HG03469 (cell line): ENCODE data around the gene OR51L1.
"Not testable (repeated sequence)": the region's sequence is repeated elsewhere in the genome, so short reads cannot be mapped to it uniquely, and the experiment has no call there.

ENCODE experiments used
- ATAC-seq: cut with Tn5 transposase; IDR thresholded peaks from one replicate; pipeline ENCODE4 v1.9.1; 2021; ENCODE audit warnings: mild to moderate bottlenecking, moderate library complexity, moderate number of reproducible peaks; ENCODE audit not compliant: unreplicated experiment

OR51L1 gene, protein sequence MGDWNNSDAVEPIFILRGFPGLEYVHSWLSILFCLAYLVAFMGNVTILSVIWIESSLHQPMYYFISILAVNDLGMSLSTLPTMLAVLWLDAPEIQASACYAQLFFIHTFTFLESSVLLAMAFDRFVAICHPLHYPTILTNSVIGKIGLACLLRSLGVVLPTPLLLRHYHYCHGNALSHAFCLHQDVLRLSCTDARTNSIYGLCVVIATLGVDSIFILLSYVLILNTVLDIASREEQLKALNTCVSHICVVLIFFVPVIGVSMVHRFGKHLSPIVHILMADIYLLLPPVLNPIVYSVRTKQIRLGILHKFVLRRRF

GRCh38 chr11:4994551-4994950, at the start of gene OR51L1:
TSS of gene OR51L1 (plus strand) at chr11:4994851. CDS start at chr11:4998983, 4,132 bp downstream.
- no peak for ATAC-seq

- ATAC-seq = no peak
Measured at GRCh38 chr11:4947505-4947904, 47.1 kb upstream of the OR51L1 start, which contains the start of gene OR51A4. TSS of gene OR51A4 (minus strand) at chr11:4947605. CDS start at chr11:4947100, 505 bp downstream.

DNA sequence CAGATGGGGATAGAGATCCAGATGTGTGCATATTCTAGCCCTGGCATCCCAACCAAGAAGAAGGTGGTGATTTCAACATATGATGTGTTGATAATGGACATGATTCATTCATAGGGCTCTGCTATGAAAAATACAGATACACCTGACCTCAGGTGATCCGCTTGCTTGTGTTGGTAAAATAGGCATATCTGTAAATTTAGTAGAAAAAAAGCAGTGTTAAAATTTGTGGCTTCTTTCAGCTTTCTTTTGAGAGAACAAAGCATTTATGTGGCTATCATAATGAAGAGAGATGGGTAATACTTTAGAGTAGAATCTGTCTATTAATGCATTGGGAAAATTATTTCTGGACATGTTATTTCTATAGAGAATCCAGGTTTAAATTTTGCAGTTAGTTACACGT, 39.0 kb upstream of the OR51L1 start, which contains the start of gene OR51A2:
Gene OR51A2, minus strand, starts transcription at position 101 of the 400 bp plus-strand sequence. Its CDS starts 0 bp downstream, at position 101.
- not testable (repeated sequence) for ATAC-seq

- ATAC-seq = no peak
Measured at GRCh38 chr11:4957396-4957795, 37.3 kb upstream of the OR51L1 start.

- ATAC-seq = no peak
Measured at GRCh38 chr11:4960877-4961276, 33.8 kb upstream of the OR51L1 start.

- ATAC-seq = no peak
Measured at GRCh38 chr11:4962816-4963215, 31.8 kb upstream of the OR51L1 start.

GRCh38 chr11:4975436-4975835, 19.2 kb upstream of the OR51L1 start:
- ATAC-seq = no peak

DNA sequence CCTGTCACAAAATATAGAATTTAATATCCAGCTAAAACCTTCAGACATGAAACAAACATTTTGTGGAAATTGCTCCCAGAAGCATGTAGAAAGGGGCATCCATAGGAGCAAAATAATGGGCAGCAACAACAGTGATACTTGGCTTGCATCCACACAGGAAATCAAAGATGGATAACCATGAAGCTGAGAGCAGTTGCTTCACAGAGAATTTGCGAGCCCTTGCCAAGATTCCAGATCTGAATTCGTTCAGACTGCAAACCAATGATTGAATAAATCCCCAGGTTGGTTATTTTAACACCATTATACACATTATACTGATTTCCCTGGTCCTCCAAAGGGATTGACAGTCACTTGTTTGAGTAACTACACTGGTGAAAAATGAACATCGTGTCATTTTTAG, 15.6 kb upstream of the OR51L1 start:
- no peak for ATAC-seq

DNA sequence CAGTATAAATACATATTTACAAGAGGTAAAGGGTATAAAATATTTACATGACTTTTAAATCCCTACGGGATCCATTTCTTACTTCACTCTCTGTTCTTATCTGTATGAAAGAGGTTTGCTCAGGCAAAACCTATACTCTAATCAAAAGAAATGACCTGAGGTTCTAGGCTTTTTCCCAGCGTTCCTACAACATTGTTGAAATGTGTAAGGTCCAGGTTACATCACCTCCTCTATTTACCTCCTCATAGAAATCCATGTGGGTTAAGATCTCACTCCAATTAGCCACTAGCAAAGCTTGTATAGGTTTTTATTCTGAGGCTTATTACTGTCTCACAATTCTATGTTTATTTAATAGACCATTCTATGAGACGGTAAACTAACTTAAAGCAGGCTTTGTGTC, 12.0 kb upstream of the OR51L1 start:
- no peak for ATAC-seq

- ATAC-seq = no peak
Measured at GRCh38 chr11:4983841-4984240, 10.8 kb upstream of the OR51L1 start.

- no peak for ATAC-seq
Measured at GRCh38 chr11:4991060-4991459, 3.6 kb upstream of the OR51L1 start.

DNA sequence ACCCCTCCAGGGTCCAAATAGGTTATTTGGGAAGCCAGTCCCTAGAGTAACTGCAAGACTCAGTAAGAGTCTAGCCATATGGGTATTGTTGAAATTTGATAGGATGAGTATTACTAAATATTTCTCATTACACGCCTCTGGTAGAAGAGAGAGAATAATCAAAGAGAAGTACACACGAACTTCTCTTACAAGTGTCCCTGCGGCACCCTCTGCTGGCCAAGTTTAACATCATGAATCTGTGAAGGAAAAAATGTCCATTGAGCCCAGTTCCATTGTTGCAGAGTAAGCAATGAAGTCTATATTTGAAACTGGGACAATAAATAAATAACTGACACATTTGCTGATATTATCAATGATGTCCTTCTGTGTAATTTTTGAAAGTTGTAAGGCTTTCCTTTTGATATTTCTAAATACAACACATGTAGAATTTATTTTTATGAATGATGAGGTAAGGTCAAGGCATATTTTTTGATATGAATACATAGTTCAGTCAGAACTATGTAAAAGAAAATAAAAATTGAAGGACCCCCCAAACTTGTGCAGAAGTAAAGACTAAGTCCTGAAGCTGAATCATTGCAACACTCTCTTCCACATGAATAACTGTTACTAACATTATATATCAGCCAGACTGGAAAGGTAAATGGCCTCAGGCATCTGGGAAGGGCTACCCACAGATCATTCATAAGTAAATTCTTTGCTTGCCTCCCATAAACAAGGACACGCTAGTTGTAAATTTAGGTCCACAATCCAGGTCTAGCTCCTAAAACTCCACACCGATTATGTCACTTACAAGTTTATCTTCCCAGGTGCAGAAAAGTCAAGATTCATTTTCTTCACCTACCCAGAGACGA, 10.0 kb downstream of the OR51L1 start:
- no peak for ATAC-seq

DNA sequence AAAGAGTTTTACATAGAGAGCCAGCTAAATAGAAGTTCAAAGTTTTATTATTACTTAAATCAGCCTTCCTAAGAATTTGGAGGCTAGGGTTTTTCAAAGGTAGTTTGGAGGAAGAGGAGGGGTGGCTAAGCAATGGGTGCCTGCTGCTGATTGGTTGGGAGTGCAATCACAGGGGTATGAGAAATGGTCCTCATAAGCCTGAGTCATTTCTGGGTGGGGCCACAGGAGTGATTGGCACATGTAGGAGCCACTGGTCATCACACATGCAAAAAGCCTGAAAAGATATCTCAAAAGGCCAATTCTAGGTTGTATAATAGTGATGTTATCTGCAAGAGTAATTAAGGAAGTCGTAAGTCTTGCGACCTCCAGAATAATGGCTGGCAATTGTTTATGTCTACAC, 12.9 kb downstream of the OR51L1 start:
- ATAC-seq = no peak

- ATAC-seq = no peak
Measured at GRCh38 chr11:5011254-5011653, 16.6 kb downstream of the OR51L1 start.

DNA sequence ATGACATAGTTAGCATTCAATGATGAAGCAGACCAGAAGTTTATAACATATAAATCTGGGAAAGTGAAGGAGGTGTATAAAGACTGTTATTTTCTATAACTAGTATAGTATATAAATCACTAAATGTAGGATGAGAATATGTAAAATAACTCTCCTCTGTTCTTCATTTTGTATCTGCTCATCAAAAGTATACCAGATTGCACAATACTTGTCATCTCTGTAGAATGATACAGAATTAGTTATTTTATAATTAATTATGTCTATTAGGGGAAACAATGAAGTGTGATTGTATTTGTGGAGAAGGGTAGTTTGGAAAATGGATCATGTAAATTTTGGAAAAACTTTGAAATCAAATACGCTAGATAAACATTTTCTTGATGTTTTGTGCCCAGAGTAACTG, 18.4 kb downstream of the OR51L1 start:
- no peak for ATAC-seq

GRCh38 chr11:5021996-5022395, 27.3 kb downstream of the OR51L1 start:
- no peak for ATAC-seq

GRCh38 chr11:5036669-5037068, 42.0 kb downstream of the OR51L1 start:
- no peak for ATAC-seq

DNA sequence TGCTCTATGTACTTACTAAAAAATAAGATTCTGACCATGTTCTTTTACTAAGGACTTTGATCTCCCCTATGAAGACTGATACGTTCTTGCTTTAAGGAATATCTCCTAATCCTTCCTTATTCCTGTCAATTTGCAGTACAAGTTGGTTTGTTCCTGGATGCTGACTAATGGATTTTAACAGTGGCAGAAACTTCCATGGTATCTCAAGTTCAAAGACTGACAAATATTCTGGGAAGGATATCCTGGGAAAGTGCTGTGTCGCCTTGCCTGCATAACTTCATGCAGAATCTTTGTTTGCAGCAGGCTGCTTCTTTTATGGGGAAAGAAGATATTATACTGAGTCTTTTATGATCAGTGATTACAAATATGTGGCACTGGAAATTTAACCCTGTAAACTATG, 43.3 kb downstream of the OR51L1 start:
- ATAC-seq = no peak

DNA sequence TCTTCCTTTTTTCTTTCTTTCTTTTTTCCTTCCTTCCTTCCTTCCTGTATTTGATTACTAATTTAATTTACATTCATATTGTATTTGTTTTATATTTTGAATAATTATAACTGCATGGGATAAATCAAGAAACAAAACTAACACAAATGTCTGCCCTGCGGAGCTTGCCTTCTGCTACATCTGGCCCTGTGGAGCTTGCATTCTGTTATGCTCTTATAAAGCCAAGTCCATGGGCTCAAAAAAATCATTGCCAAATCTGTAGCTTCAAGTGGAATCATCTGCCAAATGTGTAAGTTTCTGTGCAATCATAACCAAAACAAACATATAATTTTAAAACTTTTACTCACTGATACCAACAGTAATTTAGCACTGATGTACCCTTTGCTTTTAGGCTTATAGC, 43.7 kb downstream of the OR51L1 start:
- ATAC-seq = no peak

DNA sequence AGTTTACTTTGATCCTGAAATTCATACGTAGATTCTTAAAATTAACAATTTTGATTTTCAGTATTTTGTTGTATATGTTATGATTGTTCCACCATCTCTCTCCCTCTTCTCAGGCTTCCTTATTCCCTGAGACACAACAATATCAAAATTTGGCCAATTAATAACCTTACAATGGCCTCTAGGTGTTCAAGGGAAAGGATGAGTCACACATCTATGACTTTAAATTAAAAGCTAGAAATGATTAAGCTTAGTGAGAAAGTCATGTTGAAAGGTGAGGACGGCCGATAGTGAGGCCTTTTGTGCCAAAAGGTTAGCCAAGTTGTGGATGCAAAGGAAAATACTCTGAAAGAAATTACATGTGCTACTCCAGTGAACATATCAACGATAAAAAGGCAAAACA, 46.2 kb downstream of the OR51L1 start:
- no peak for ATAC-seq

- no peak for ATAC-seq
Measured at GRCh38 chr11:5042091-5042490, 47.4 kb downstream of the OR51L1 start.

DNA sequence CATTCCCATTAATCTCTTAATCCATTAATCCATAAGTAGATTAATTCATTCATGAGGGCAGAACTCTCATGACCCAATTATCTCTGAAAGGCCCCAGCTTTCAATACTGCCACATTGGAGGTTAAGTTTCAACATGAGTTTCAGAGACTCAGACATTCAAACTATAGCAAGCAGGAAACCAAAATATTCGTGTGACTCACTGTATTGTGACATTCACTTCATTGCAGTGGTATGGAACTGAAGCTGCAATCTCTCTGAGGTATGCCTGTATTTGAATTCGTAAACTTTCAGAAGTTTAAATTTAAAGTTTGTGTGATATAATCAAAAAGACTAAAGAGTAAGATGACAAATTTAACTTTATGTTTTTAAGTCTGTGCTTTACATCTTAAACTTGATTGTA, 48.7 kb downstream of the OR51L1 start:
- no peak for ATAC-seq
